ENCODE results near the gene GPR157. TPM values are rescaled to one million over a fixed set of nuclear protein-coding genes. Genes with fewer than 3 reads are reported as not detected.

GPR157 gene
- total and polyA plus RNA-seq, 8 donors = 0.15 to 16.5 (median 4.5) TPM

GRCh38 chr1:9115351-9116205 is 13.3 kb downstream of the GPR157 start:
- intact Hi-C loops (cut with DNase I; ENCODE audit: low total_unique reads) = no loop called here
- Histone ChIP-seq H3K4me3 (no peak overlapping the region), H3K4me1 (peaks cover 0 to 14% (median 8%) of the 10 kb centered on the region in 4 donors), H3K36me3 (peaks cover 4 to 32% (median 10%) of the 10 kb centered on the region in 4 donors), H3K9me3 (no peaks in the 10 kb centered on the region), H3K27me3 (no peaks in the 10 kb centered on the region), H3K27ac (no peak overlapping the region)
- WGBS, 5 donors = 76 to 86% (median 83%) methylated on average over 5 of the region's 5 CpGs
- DNase-seq = peak in 1 of 2 donors; percentile 42
- TF ChIP-seq EP300 (IDR thresholded peaks at IDR 0.05) (no peak), POLR2AphosphoS5 (IDR thresholded peaks at IDR 0.05) (no peak), POLR2A (IDR thresholded peaks at IDR 0.05) (no peak)
- TF ChIP-seq, protein P1, sequence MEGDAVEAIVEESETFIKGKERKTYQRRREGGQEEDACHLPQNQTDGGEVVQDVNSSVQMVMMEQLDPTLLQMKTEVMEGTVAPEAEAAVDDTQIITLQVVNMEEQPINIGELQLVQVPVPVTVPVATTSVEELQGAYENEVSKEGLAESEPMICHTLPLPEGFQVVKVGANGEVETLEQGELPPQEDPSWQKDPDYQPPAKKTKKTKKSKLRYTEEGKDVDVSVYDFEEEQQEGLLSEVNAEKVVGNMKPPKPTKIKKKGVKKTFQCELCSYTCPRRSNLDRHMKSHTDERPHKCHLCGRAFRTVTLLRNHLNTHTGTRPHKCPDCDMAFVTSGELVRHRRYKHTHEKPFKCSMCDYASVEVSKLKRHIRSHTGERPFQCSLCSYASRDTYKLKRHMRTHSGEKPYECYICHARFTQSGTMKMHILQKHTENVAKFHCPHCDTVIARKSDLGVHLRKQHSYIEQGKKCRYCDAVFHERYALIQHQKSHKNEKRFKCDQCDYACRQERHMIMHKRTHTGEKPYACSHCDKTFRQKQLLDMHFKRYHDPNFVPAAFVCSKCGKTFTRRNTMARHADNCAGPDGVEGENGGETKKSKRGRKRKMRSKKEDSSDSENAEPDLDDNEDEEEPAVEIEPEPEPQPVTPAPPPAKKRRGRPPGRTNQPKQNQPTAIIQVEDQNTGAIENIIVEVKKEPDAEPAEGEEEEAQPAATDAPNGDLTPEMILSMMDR (IDR thresholded peaks at IDR 0.05) = no peak

DNA sequence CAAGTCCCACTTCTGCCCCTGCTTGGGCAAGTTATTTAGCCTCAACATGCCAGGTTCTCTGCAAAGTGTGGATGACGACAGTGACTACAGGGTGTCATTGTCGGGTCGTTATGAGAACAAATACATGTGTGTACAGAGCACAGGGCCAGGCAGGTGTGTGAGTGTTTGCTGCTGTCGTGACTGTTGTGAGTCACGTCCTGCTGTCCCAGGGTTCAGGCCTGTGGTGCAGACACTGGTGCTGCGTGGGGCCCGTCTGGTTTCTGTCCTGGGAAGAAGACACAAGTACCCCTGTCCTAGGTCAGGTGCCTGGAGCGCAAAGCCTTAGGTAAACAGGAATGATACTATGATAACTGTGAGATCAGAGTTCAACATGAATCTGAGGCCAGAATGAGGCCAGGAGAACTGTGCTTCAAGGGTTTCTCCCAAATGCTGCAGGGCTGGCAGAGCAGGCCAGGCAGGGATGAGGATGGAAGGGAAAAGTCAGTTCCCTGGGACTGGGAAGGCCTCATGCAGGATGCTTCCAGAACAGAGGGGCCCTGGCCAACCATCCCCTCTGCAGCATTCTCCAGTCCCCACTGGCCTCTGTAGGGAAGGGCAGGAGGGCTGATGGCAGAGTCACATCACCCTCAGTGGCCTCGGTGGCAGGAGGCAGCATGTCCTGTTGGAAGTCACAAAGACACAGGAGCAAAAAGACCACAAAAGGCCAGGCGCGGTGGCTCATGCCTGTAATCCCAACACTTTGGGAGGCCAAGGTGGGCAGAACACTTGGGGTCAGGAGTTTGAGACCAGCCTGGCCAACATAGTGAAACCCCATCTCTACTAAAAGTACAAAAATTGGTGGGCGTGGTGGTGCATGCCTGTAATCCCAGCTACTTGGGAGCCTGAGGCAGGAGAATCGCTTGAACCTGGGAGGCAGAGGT is 15.7 kb downstream of the GPR157 start:
- Histone ChIP-seq H3K36me3 (peaks cover 4 to 22% (median 15%) of the 10 kb centered on the region in 4 donors), H3K4me1 (peaks cover 0 to 18% (median 7%) of the 10 kb centered on the region in 4 donors), H3K27me3 (no peaks in the 10 kb centered on the region), H3K9me3 (no peaks in the 10 kb centered on the region), H3K27ac (no peak overlapping the region), H3K4me3 (no peak overlapping the region)
- intact Hi-C loops (cut with DNase I; ENCODE audit: low total_unique reads) = no loop called here
- DNase-seq = no peak
- TF ChIP-seq EP300 (IDR thresholded peaks at IDR 0.05) (no peak), POLR2A (IDR thresholded peaks at IDR 0.05) (no peak), POLR2AphosphoS5 (IDR thresholded peaks at IDR 0.05) (no peak)
- TF ChIP-seq, protein P1 (IDR thresholded peaks at IDR 0.05) = no peak
- whole genome bisulfite sequencing, 5 donors = 83 to 89% (median 88%) methylated on average over 11 to 13 of the region's 13 CpGs

GRCh38 chr1:9111957-9112356 is 16.9 kb downstream of the GPR157 start:
- WGBS, 5 donors = 86 to 98% (median 93%) methylated on average over 9 of the region's 9 CpGs
- TF ChIP-seq, protein P1 (IDR thresholded peaks at IDR 0.05) = no peak
- no peak for TF ChIP-seq POLR2AphosphoS5 (IDR thresholded peaks at IDR 0.05)
- no peak for TF ChIP-seq EP300 (IDR thresholded peaks at IDR 0.05)
- TF ChIP-seq POLR2A (IDR thresholded peaks at IDR 0.05) = no peak
- no peak for DNase-seq
- intact Hi-C loops (cut with DNase I; ENCODE audit: low total_unique reads) = no loop called here
- no peaks in the 10 kb centered on the region for H3K9me3 ChIP-seq
- H3K27ac ChIP-seq = no peak overlapping the region
- H3K4me3 ChIP-seq = no peak overlapping the region
- H3K4me1 ChIP-seq = peaks cover 0 to 18% (median 7%) of the 10 kb centered on the region in 4 donors
- H3K36me3 ChIP-seq = peaks cover 4 to 29% (median 22%) of the 10 kb centered on the region in 4 donors
- H3K27me3 ChIP-seq = no peaks in the 10 kb centered on the region

- intact Hi-C loops (cut with DNase I; ENCODE audit: low total_unique reads) = no loop called here
These were observed 17.6 kb downstream of the GPR157 start for GRCh38 chr1:9111357-9111691.

More at GRCh38 chr1:9111357-9111691, 17.6 kb downstream of the GPR157 start:
- Histone ChIP-seq H3K4me3 (no peak overlapping the region), H3K27ac (no peak overlapping the region), H3K9me3 (no peaks in the 10 kb centered on the region), H3K36me3 (peaks cover 4 to 32% (median 25%) of the 10 kb centered on the region in 4 donors), H3K4me1 (peaks cover 0 to 18% (median 7%) of the 10 kb centered on the region in 4 donors), H3K27me3 (no peaks in the 10 kb centered on the region)
- 89 to 100% (median 91%) methylated on average over 9 to 13 of the region's 13 CpGs for WGBS, 5 donors
- TF ChIP-seq, protein P1 (IDR thresholded peaks at IDR 0.05) = no peak
- TF ChIP-seq EP300 (IDR thresholded peaks at IDR 0.05) (no peak), POLR2A (IDR thresholded peaks at IDR 0.05) (no peak), POLR2AphosphoS5 (IDR thresholded peaks at IDR 0.05) (no peak)
- DNase-seq = no peak
